Panc1 (cell line): ENCODE measurements around the gene ADAMTSL3. TPM values are rescaled to one million over a fixed set of nuclear protein-coding genes. Genes with fewer than 3 reads are reported as not detected.

Experiments
- ATAC-seq: fragments of 200-7000 bp; cut with Tn5 transposase; 2 replicates; pipeline ENCODE4 v1.9.1; 2020; ENCODE audit warnings: mild to moderate bottlenecking, moderate library complexity
- BruUV-seq: library from RNA; stranded (reverse); fragments of 400-500 nt; replicated peaks from 2 replicates; lab custom pipeline; 2021; lab: Mats Ljungman, UMichigan
- CTCF ChIA-PET: fragments of 300-600 bp; sonication (Branson Sonifier 250); formaldehyde crosslinking; loops from one replicate; lab custom pipeline; 2022; ENCODE audit warnings: antibody characterized with exemption; lab: Charles Lee
- POLR2A ChIA-PET: fragments of 300-600 bp; sonication (Branson Sonifier 250); formaldehyde crosslinking; loops from one replicate; lab custom pipeline; 2022; ENCODE audit warnings: antibody characterized with exemption; lab: Charles Lee
- DNase-seq: peaks from one replicate; pipeline ENCODE4 v3.0.0-alpha.2; 2010; ENCODE audit warnings: low read depth, low spot score
- H3K27ac ChIP-seq: 2 replicates; pipeline ENCODE4 v1.5.1; 2011; ENCODE audit warnings: mild to moderate bottlenecking, low read length, inconsistent platforms
- H3K27me3 ChIP-seq: fragments of 200-500 bp; sonication (Bioruptor generic); 2 replicates; pipeline ENCODE4 v1.6.0; 2014; ENCODE audit warnings: low read length, inconsistent platforms; ENCODE audit not compliant: control insufficient read depth, insufficient read depth
- H3K36me3 ChIP-seq: fragments of 200-500 bp; sonication (Bioruptor generic); 2 replicates; pipeline ENCODE4 v1.5.1; 2014; ENCODE audit warnings: inconsistent platforms, mild to moderate bottlenecking, low read length, moderate library complexity; ENCODE audit not compliant: control insufficient read depth, insufficient read depth
- H3K4me1 ChIP-seq: 2 replicates; pipeline ENCODE4 v1.5.1; 2011; ENCODE audit warnings: inconsistent platforms, mild to moderate bottlenecking, low read length, moderate library complexity; ENCODE audit not compliant: control insufficient read depth, insufficient read depth
- H3K4me3 ChIP-seq, 2 experiments: 2 replicates each; pipeline ENCODE4 v1.5.1; 2011 to 2012; ENCODE audit warnings: low read depth in 2 of 2, low read length in 2 of 2, mild to moderate bottlenecking in 2 of 2, inconsistent platforms in 1 of 2, moderate library complexity in 1 of 2
- H3K9me3 ChIP-seq: fragments of 200-500 bp; sonication (Bioruptor generic); 2 replicates; pipeline ENCODE4 v1.5.1; 2014; ENCODE audit warnings: low read depth, mild to moderate bottlenecking, inconsistent platforms, low read length, moderate library complexity; ENCODE audit not compliant: control insufficient read depth, insufficient read depth
- CTCF ChIP-seq: fragments of 450-650 bp; IDR thresholded peaks from 2 replicates; pipeline ENCODE4 v1.5.1; 2017; ENCODE audit warnings: mild to moderate bottlenecking
- POLR2AphosphoS5 ChIP-seq: IDR thresholded peaks from 2 replicates; pipeline ENCODE4 v1.6.1; 2012; ENCODE audit warnings: mild to moderate bottlenecking, low read depth, low read length, moderate library complexity
- REST ChIP-seq, 2 experiments: IDR thresholded peaks; 2 replicates each; pipeline ENCODE4 v1.6.1; 2011 to 2012; ENCODE audit warnings: low read depth in 2 of 2, control low read depth in 1 of 2, low read length in 1 of 2, mild to moderate bottlenecking in 1 of 2, moderate library complexity in 1 of 2; ENCODE audit not compliant: insufficient read depth in 1 of 2
- SIN3A ChIP-seq: IDR thresholded peaks from 2 replicates; pipeline ENCODE4 v1.6.1; 2012; ENCODE audit warnings: low read depth, mild to moderate bottlenecking, low read length, moderate library complexity, borderline replicate concordance; ENCODE audit not compliant: insufficient read depth
- TCF7L2 ChIP-seq: IDR thresholded peaks from 2 replicates; pipeline ENCODE4 v1.6.1; 2011; ENCODE audit warnings: mild to moderate bottlenecking, low read depth, low read length, inconsistent platforms
- in situ Hi-C: cut with HindIII; loops from 2 replicates; pipeline ENCODE4 v1.10.0; 2016; ENCODE audit warnings: low sequenced_read_pairs, low pct_unique_long_range_greater_than_20kb
- intact Hi-C: fragments of 100-400 bp; cut with micrococcal nuclease; formaldehyde crosslinking; loops from one replicate; pipeline ENCODE4 v1.10.0; 2022; ENCODE audit not compliant: unreplicated experiment
- total RNA-seq: library from RNA; stranded (reverse); gene quantifications from one replicate; pipeline ENCODE4 v1.2.1, GENCODE V29; 2021; ENCODE audit not compliant: unreplicated experiment

ADAMTSL3 gene
- total RNA-seq, 1 experiment from 2014 or later: not detected

GRCh38 chr15:83665480-83665879, 11.6 kb downstream of the ADAMTSL3 start:
- Histone ChIP-seq H3K4me3 (no peak overlapping the region), H3K27me3 (no peaks in the 10 kb centered on the region), H3K27ac (no peak overlapping the region), H3K4me1 (no peaks in the 10 kb centered on the region), H3K36me3 (no peaks in the 10 kb centered on the region), H3K9me3 (no peaks in the 10 kb centered on the region)
- DNase-seq: no peak
- ATAC-seq: no peak
- ChIA-PET POLR2A (no interaction called here), CTCF (no interaction called here)
- no TSS peak for BruUV-seq
- TF ChIP-seq POLR2AphosphoS5: no peak
- TF ChIP-seq TCF7L2: no peak
- TF ChIP-seq REST (IDR thresholded peaks at IDR 0.05; ENCODE audit: insufficient read depth in 1 of 2, low read depth in 2 of 2, low read length in 1 of 2): no peak
- no peak for TF ChIP-seq SIN3A
- TF ChIP-seq CTCF: no peak
- in situ Hi-C loops: no loop called here
- intact Hi-C loops: no loop called here

GRCh38 chr15:83670672-83671229, 16.8 kb downstream of the ADAMTSL3 start:
- no peaks in the 10 kb centered on the region; the same call in 1 of the 2 replicates for H3K27me3 ChIP-seq
- no peak overlapping the region for H3K4me3 ChIP-seq
- in situ Hi-C loops (no loop called here), intact Hi-C loops (no loop called here)
- no peaks in the 10 kb centered on the region for H3K36me3 ChIP-seq
- ATAC-seq (no peak), DNase-seq (no peak)
- ChIA-PET POLR2A (no interaction called here), CTCF (interaction anchor here (0.6 kb wide), 2 partner anchors 108 to 170 kb away, joined by 3 to 4 read pairs; no protein-coding TSS in a partner anchor)
- H3K9me3 ChIP-seq: no peaks in the 10 kb centered on the region
- no peaks in the 10 kb centered on the region for H3K4me1 ChIP-seq
- no TSS peak for BruUV-seq
- H3K27ac ChIP-seq: no peak overlapping the region
- TF ChIP-seq REST (IDR thresholded peaks at IDR 0.05; ENCODE audit: insufficient read depth in 1 of 2, low read depth in 2 of 2, low read length in 1 of 2) (no peak), SIN3A (no peak), POLR2AphosphoS5 (no peak), TCF7L2 (no peak), CTCF (no peak)
